GM12875 (cell line): Measurements from ENCODE around the gene ZNF764.

Source experiments
- H3K4me3 ChIP-seq: one replicate; pipeline ENCODE4 v1.5.1; 2011; ENCODE audit warnings: low read depth, low read length, control low read depth
- CTCF ChIP-seq: IDR thresholded peaks from 2 replicates; pipeline ENCODE4 v1.5.1; 2011; ENCODE audit warnings: low read depth, mild to moderate bottlenecking, control low read depth, inconsistent platforms, low read length, moderate library complexity, borderline replicate concordance; ENCODE audit not compliant: insufficient read depth

Gene ZNF764

GRCh38 chr16:30569746-30570635, 11.8 kb upstream of the ZNF764 start:
- no peak for TF ChIP-seq CTCF
- H3K4me3 ChIP-seq: no peak overlapping the region

GRCh38 chr16:30569281-30569680, 11.1 kb upstream of the ZNF764 start:
- no peak for TF ChIP-seq CTCF
- no peak overlapping the region for H3K4me3 ChIP-seq

GRCh38 chr16:30567991-30568638, 9.9 kb upstream of the ZNF764 start:
- no peak for TF ChIP-seq CTCF
- H3K4me3 ChIP-seq: no peak overlapping the region

GRCh38 chr16:30567160-30567990, 9.2 kb upstream of the ZNF764 start:
- no peak for TF ChIP-seq CTCF
- H3K4me3 ChIP-seq: no peak overlapping the region

GRCh38 chr16:30566531-30566930, 8.4 kb upstream of the ZNF764 start:
- no peak overlapping the region for H3K4me3 ChIP-seq
- no peak for TF ChIP-seq CTCF

- TF ChIP-seq CTCF: no peak
- H3K4me3 ChIP-seq: no peak overlapping the region
These were observed 7.8 kb upstream of the ZNF764 start for GRCh38 chr16:30565984-30566383.
